Lower leg skin (tissue), 3 donors: ENCODE measurements around the gene KAT2B.

Experiments used
- CTCF ChIP-seq, 3 donors: fragments of 450-650 bp; IDR thresholded peaks; one replicate each; pipeline ENCODE4 v1.5.1; 2016; ENCODE audit warnings: antibody characterized with exemption in 3 of 3, mild to moderate bottlenecking in 3 of 3, moderate library complexity in 2 of 3
- POLR2A ChIP-seq, 2 donors: fragments of 450-650 bp; IDR thresholded peaks; one replicate each; pipeline ENCODE4 v1.6.1; 2016 to 2017; ENCODE audit warnings: antibody characterized with exemption in 2 of 2, mild to moderate bottlenecking in 1 of 2, moderate library complexity in 1 of 2

GRCh38 chr3:20028905-20029331, 11.3 kb upstream of the KAT2B start:
- TF ChIP-seq CTCF (IDR thresholded peaks at IDR 0.05) (no peak), POLR2A (IDR thresholded peaks at IDR 0.05) (no peak)
